Testis (tissue), 3 donors: ENCODE measurements around the gene PDC. TPM values are rescaled to one million over a fixed set of nuclear protein-coding genes. Genes with fewer than 3 reads are reported as not detected.

ENCODE experiments used
- DNase-seq: peaks from one replicate; pipeline ENCODE4 v3.0.0-alpha.2; 2019
- H3K27ac ChIP-seq, 2 donors: fragments of 200-600 bp; sonication (generic); one replicate each; pipeline ENCODE4 v1.5.1; 2019
- H3K27me3 ChIP-seq: fragments of 200-600 bp; sonication (generic); one replicate; pipeline ENCODE4 v1.5.1; 2019
- H3K36me3 ChIP-seq: fragments of 200-600 bp; sonication (generic); one replicate; pipeline ENCODE4 v1.5.1; 2017; ENCODE audit warnings: low read depth; ENCODE audit errors: missing control alignments
- H3K4me1 ChIP-seq: fragments of 200-600 bp; sonication (generic); one replicate; pipeline ENCODE4 v1.5.1; 2019
- H3K4me3 ChIP-seq, 2 donors: fragments of 200-600 bp; sonication (generic); one replicate each; pipeline ENCODE4 v1.5.1; 2017 to 2019
- H3K9me3 ChIP-seq: fragments of 200-600 bp; sonication (generic); one replicate; pipeline ENCODE4 v1.5.1; 2017
- CTCF ChIP-seq, 3 experiments: fragments of 450-650 bp in 2 of 3; fragments of 200-600 bp in 1 of 3; sonication (generic) in 1 of 3; IDR thresholded peaks; one replicate each; pipeline ENCODE4 v1.5.1; 2016 to 2019; ENCODE audit warnings: antibody characterized with exemption in 3 of 3, mild to moderate bottlenecking in 2 of 3, moderate library complexity in 1 of 3
- POLR2A ChIP-seq: fragments of 450-650 bp; IDR thresholded peaks from one replicate; pipeline ENCODE4 v1.6.1; 2017; ENCODE audit warnings: antibody characterized with exemption, mild to moderate bottlenecking, moderate library complexity
- WGBS, 2 donors: methylation state at CpG; one replicate each; pipeline ENCODE4 v1.1.5; 2018; 5-methylcytosine and 5-hydroxymethylcytosine counted together
- intact Hi-C: fragments of 100-400 bp; cut with DNase I; formaldehyde crosslinking; loops from one replicate; pipeline ENCODE4 v1.15.1; 2023; ENCODE audit warnings: low total_unique reads
- polyA plus RNA-seq: library from polyadenylated mRNA; stranded (reverse); fragments of 350-450 nt; fragmentation: Illumina TruSeq; extraction: RNeasy Lipid Tissue Mini Kit (QIAGEN cat#74804); gene quantifications from one replicate; pipeline ENCODE4 v1.2.3, GENCODE V29; 2014; ENCODE audit warnings: low read depth, low replicate concordance; ENCODE audit not compliant: insufficient read depth
- total RNA-seq, 2 donors: library from RNA; depleted of rRNA; stranded (reverse); fragments of >200 nt; gene quantifications; one replicate each; pipeline ENCODE4 v1.2.3, GENCODE V29; 2016

Gene PDC
- total and polyA plus RNA-seq, 3 donors from 2014 or later: 0.37 to 0.39 TPM; not detected in 1

DNA sequence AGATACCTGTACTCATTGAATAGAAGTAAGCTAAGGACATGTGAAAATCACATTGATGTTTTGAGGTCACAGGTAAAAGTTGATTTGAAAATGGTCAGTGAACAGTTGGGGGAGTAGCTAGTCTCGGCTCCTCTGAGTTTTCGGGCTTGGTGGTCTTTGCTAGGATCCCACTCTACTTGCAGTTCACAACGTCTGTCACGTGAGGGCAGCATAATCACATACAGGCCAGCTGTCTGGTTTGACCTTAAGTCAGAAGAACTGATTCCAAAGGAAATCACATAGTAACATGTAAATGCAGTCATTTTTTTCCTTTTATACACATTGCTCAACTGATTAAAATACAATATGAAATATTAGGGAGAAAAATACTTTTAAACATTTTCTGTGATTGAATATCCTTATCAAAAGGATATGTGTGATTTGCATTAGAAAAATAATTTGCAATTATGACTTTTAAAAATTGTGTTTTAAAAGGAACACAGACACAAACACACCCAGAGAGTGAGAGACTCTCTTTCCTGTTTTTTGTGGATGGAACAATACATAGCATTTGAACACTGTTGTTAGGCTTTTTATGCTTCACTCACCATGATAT lies 21.8 kb upstream of the PDC start:
- TF ChIP-seq POLR2A (no peak), CTCF (IDR thresholded peaks at IDR 0.05) (peak; percentile 27 to 72 (median 60))
- no peaks in the 10 kb centered on the region for H3K36me3 ChIP-seq
- 5 to 6% methylated on average over 4 of the region's 4 CpGs for WGBS, 2 donors
- no peak overlapping the region for H3K27ac ChIP-seq
- no peaks in the 10 kb centered on the region for H3K4me1 ChIP-seq
- no peaks in the 10 kb centered on the region for H3K9me3 ChIP-seq
- peak; percentile 77 for DNase-seq
- H3K4me3 ChIP-seq: no peak overlapping the region
- intact Hi-C loops: no loop called here
- H3K27me3 ChIP-seq: no peaks in the 10 kb centered on the region

DNA sequence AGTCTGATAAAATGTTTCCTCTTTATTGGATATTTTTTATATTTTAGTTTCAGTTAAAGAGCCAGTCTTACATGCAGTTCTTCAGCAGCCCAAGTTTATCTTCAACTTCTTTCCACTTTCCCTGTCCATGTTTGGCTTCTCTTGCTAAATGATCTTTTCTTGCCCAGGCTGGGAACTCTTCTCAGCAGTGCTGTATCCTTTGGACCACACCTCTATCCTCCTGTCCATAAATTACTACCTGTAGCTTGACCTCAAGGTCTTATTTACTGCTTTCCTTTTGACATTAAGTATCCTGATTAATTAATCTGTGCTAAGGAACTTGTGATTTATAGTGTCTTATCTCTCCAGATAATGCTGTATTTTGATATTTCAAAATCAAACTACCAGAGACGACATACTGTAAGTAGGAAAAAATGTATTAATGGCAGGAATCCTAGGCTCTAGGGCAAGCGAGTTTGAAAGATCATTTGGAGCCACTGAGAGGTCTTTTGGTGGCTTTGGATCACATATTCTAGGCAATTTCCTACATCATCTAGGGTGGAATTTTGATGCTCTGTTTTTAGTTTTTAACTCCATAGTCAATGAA lies 20.5 kb upstream of the PDC start:
- H3K27ac ChIP-seq: no peak overlapping the region
- no peaks in the 10 kb centered on the region for H3K4me1 ChIP-seq
- WGBS, 2 donors: 56 to 64% methylated on average over 2 of the region's 2 CpGs

GRCh38 chr1:186479162-186479561 lies 18.2 kb upstream of the PDC start:
- TF ChIP-seq POLR2A: no peak
- TF ChIP-seq CTCF (IDR thresholded peaks at IDR 0.05): no peak
- intact Hi-C loops: no loop called here
- Histone ChIP-seq H3K27me3 (no peaks in the 10 kb centered on the region), H3K4me3 (no peak overlapping the region), H3K9me3 (no peaks in the 10 kb centered on the region), H3K27ac (no peak overlapping the region), H3K36me3 (no peaks in the 10 kb centered on the region), H3K4me1 (no peaks in the 10 kb centered on the region)
- DNase-seq: no peak
- 63 to 70% methylated on average over 2 of the region's 2 CpGs for WGBS, 2 donors

More for the DNA sequence above, 20.5 kb upstream of the PDC start:
- no peaks in the 10 kb centered on the region for H3K9me3 ChIP-seq
- no peak for DNase-seq
- no peak overlapping the region for H3K4me3 ChIP-seq
- H3K27me3 ChIP-seq: no peaks in the 10 kb centered on the region
- H3K36me3 ChIP-seq: no peaks in the 10 kb centered on the region
- TF ChIP-seq CTCF (IDR thresholded peaks at IDR 0.05): no peak
- intact Hi-C loops: no loop called here

- no peaks in the 10 kb centered on the region for H3K4me1 ChIP-seq
- intact Hi-C loops: no loop called here
- 83 to 84% methylated on average over 5 of the region's 5 CpGs for WGBS, 2 donors
- H3K27ac ChIP-seq: no peak overlapping the region
- no peaks in the 10 kb centered on the region for H3K36me3 ChIP-seq
- H3K4me3 ChIP-seq: no peak overlapping the region
- no peaks in the 10 kb centered on the region for H3K27me3 ChIP-seq
- H3K9me3 ChIP-seq: no peaks in the 10 kb centered on the region
- TF ChIP-seq POLR2A: no peak
- no peak for TF ChIP-seq CTCF (IDR thresholded peaks at IDR 0.05)
- no peak for DNase-seq
Measured at GRCh38 chr1:186476264-186477040, 15.5 kb upstream of the PDC start.
